K562 (cell line): ENCODE data around the gene KRTAP29-1. TPM values are rescaled to one million over a fixed set of nuclear protein-coding genes. Genes with fewer than 3 reads are reported as not detected.

Source experiments
- ATAC-seq: fragments of 200-7000 bp; cut with Tn5 transposase; 3 replicates; pipeline ENCODE4 v1.9.1; 2020; ENCODE audit warnings: moderate library complexity
- BruUV-seq: library from RNA; stranded (reverse); fragments of 400-500 nt; replicated peaks from 2 replicates; lab custom pipeline; 2021; lab: Mats Ljungman, UMichigan
- CTCF ChIA-PET: fragments of 300-600 bp; formaldehyde crosslinking; extraction: SDS; loops from one replicate; lab custom pipeline; 2021; ENCODE audit warnings: low intra/inter-chr PET ratio; lab: Yijun Ruan, JAX
- POLR2A ChIA-PET: fragments of 300-600, 350-650 bp; sonication (Branson Sonifier 250); formaldehyde crosslinking; extraction: SDS; loops from one replicate; lab custom pipeline; 2021; ENCODE audit warnings: antibody characterized with exemption, inconsistent platforms; lab: Yijun Ruan, JAX
- DNase-seq, 4 experiments: peaks; one replicate each; pipeline versions ENCODE4 v3.0.0 to v3.0.0-alpha.2; 2011 to 2018; ENCODE audit warnings: low spot score in 3 of 4, mixed read lengths in 3 of 4; ENCODE audit errors: extremely low read depth in 1 of 4
- FAIRE-seq: peaks from 2 replicates; lab custom pipeline; 2011; peaks lifted over from hg19 to GRCh38; lab: Jason Lieb, UNC
- H2AFZ ChIP-seq: 2 replicates; pipeline ENCODE4 v1.6.0; 2011; ENCODE audit warnings: low read depth, low read length, control low read depth, inconsistent platforms
- H3K27ac ChIP-seq: fragments of 200-600 bp; 3 replicates; pipeline ENCODE4 v1.8.0; 2011; ENCODE audit warnings: low read depth, mild to moderate bottlenecking, control low read depth, inconsistent platforms, low read length, moderate library complexity, mixed read lengths; ENCODE audit errors: extremely low read depth
- H3K27me3 ChIP-seq, 2 experiments: fragments of 300-600 bp in 1 of 2; 2 replicates in 1 of 2; 3 replicates in 1 of 2; pipeline versions ENCODE4 v1.6.0 to v1.8.0; 2011; ENCODE audit warnings: inconsistent platforms in 2 of 2, low read length in 2 of 2, mild to moderate bottlenecking in 1 of 2, mixed read lengths in 1 of 2, moderate library complexity in 1 of 2; ENCODE audit not compliant: control insufficient read depth in 2 of 2, insufficient read depth in 2 of 2
- H3K36me3 ChIP-seq: fragments of 300-600 bp; 3 replicates; pipeline ENCODE4 v1.8.0; 2011; ENCODE audit warnings: mild to moderate bottlenecking, low read length, inconsistent platforms; ENCODE audit not compliant: control insufficient read depth, insufficient read depth
- H3K4me1 ChIP-seq, 2 experiments: fragments of 200-600 bp in 1 of 2; replicated peaks in 1 of 2; 2 replicates in 1 of 2; 3 replicates in 1 of 2; pipeline versions ENCODE4 v1.5.1 to v1.8.0; 2011; ENCODE audit warnings: inconsistent platforms in 2 of 2, low read length in 2 of 2, mild to moderate bottlenecking in 1 of 2, mixed read lengths in 1 of 2, moderate library complexity in 1 of 2; ENCODE audit not compliant: control insufficient read depth in 2 of 2, insufficient read depth in 2 of 2
- H3K4me2 ChIP-seq: 2 replicates; pipeline ENCODE4 v1.6.1; 2011; ENCODE audit warnings: low read length, control low read depth, inconsistent platforms, mixed read lengths; ENCODE audit not compliant: insufficient read depth
- H3K4me3 ChIP-seq: fragments of 200-600 bp; sonication (generic), shearing (Covaris generic); 2 replicates; pipeline ENCODE4 v1.5.1; 2016; ENCODE audit warnings: control low read depth, inconsistent platforms
- H3K79me2 ChIP-seq: fragments of 200-600 bp; 3 replicates; pipeline ENCODE4 v1.8.0; 2011; ENCODE audit warnings: low read length, inconsistent platforms; ENCODE audit not compliant: control insufficient read depth, insufficient read depth
- H3K9ac ChIP-seq, 2 experiments: 2 replicates each; pipeline versions ENCODE4 v1.6.0 to v1.6.1; 2011; ENCODE audit warnings: low read depth in 2 of 2, low read length in 2 of 2, control low read depth in 1 of 2, inconsistent platforms in 1 of 2, mild to moderate bottlenecking in 1 of 2, mixed read lengths in 1 of 2; ENCODE audit not compliant: insufficient read depth in 1 of 2
- H3K9me1 ChIP-seq: one replicate; pipeline ENCODE4 v1.6.0; 2011; ENCODE audit warnings: inconsistent platforms, mild to moderate bottlenecking, low read length, moderate library complexity; ENCODE audit not compliant: control insufficient read depth, insufficient read depth
- H3K9me3 ChIP-seq: replicated peaks from 2 replicates; pipeline ENCODE4 v1.5.1; 2011; ENCODE audit warnings: low read depth, low read length, inconsistent platforms; ENCODE audit not compliant: control insufficient read depth, insufficient read depth
- H4K20me1 ChIP-seq: replicated peaks from 2 replicates; pipeline ENCODE4 v1.6.1; 2011; ENCODE audit warnings: low read length, inconsistent platforms, mixed read lengths; ENCODE audit not compliant: control insufficient read depth, insufficient read depth
- ARID1B ChIP-seq: fragments of 450-650 bp; IDR thresholded peaks from 2 replicates; pipeline ENCODE4 v1.6.1; 2016; ENCODE audit warnings: antibody characterized with exemption, mild to moderate bottlenecking, inconsistent platforms
- BCOR ChIP-seq: fragments of 450-650 bp; IDR thresholded peaks from 2 replicates; pipeline ENCODE4 v1.6.1; 2016
- BMI1 ChIP-seq: fragments of 150-350 bp; IDR thresholded peaks from 2 replicates; pipeline ENCODE4 v1.6.1; 2014; ENCODE audit warnings: low read length
- CHD4 ChIP-seq: fragments of 200-600 bp; sonication (generic); IDR thresholded peaks from 3 replicates; pipeline ENCODE4 v1.6.1; 2012; ENCODE audit warnings: low read depth, mild to moderate bottlenecking, mixed read lengths, low read length, inconsistent platforms; ENCODE audit not compliant: insufficient read depth, insufficient replicate concordance, poor library complexity, severe bottlenecking
- COPS2 ChIP-seq: fragments of 450-650 bp; conservative IDR thresholded peaks from 2 replicates; pipeline ENCODE4 v1.6.1; 2016; ENCODE audit warnings: mild to moderate bottlenecking, moderate library complexity
- HIVEP1 ChIP-seq: fragments of 250-450 bp; sonication (Bioruptor Pico); IDR thresholded peaks from 2 replicates; pipeline ENCODE4 v1.4.0; 2020; ENCODE audit warnings: mild to moderate bottlenecking
- NBN ChIP-seq: fragments of 450-650 bp; IDR thresholded peaks from 2 replicates; pipeline ENCODE4 v1.6.1; 2016; ENCODE audit warnings: low read depth, mild to moderate bottlenecking
- NCOA1 ChIP-seq: fragments of 450-650 bp; IDR thresholded peaks from 2 replicates; pipeline ENCODE4 v1.6.1; 2016; ENCODE audit warnings: low read depth
- RAD51 ChIP-seq: fragments of 450-650 bp; IDR thresholded peaks from 2 replicates; pipeline ENCODE4 v1.7.1; 2016; ENCODE audit warnings: low read depth, mild to moderate bottlenecking, borderline replicate concordance
- RBM15 ChIP-seq: fragments of 200-400 bp; formaldehyde crosslinking; IDR thresholded peaks from 2 replicates; pipeline ENCODE4 v1.6.1; 2018; ENCODE audit warnings: mild to moderate bottlenecking, low read length, moderate library complexity; ENCODE audit not compliant: insufficient read depth
- RCOR1 ChIP-seq, 2 experiments: IDR thresholded peaks; 2 replicates each; pipeline ENCODE4 v1.6.1; 2012; ENCODE audit warnings: low read depth in 2 of 2, low read length in 2 of 2, borderline replicate concordance in 1 of 2, improper control_type of control experiment in 1 of 2
- SAP30 ChIP-seq: fragments of 200-600 bp; sonication (generic); IDR thresholded peaks from 2 replicates; pipeline ENCODE4 v1.6.1; 2012; ENCODE audit warnings: borderline replicate concordance, low read depth, mild to moderate bottlenecking, moderate library complexity, low read length, control low read depth, inconsistent platforms; ENCODE audit not compliant: insufficient read depth, poor library complexity, severe bottlenecking
- SMARCB1 ChIP-seq: IDR thresholded peaks from 2 replicates; pipeline ENCODE4 v1.6.1; 2011; ENCODE audit warnings: improper control_type of control experiment, low read depth; ENCODE audit not compliant: insufficient read length
- SMARCC2 ChIP-seq: fragments of 450-650 bp; IDR thresholded peaks from 2 replicates; pipeline ENCODE4 v1.6.1; 2017; ENCODE audit warnings: antibody characterized with exemption, moderate library complexity, mild to moderate bottlenecking, low read depth
- TEAD4 ChIP-seq, 2 experiments: sonication (generic) in 1 of 2; formaldehyde crosslinking in 1 of 2; IDR thresholded peaks; 2 replicates each; pipeline versions ENCODE4 v1.6.1 to v1.8.0; 2012 to 2022; ENCODE audit warnings: borderline replicate concordance in 1 of 2, inconsistent platforms in 1 of 2, low read length in 1 of 2, mild to moderate bottlenecking in 1 of 2, missing genetic modification reagents in 1 of 2
- ZBTB1 ChIP-seq: sonication (generic); formaldehyde crosslinking; IDR thresholded peaks from 2 replicates; pipeline ENCODE4 v1.8.1; 2023; ENCODE audit warnings: missing genetic modification reagents, low read depth, mild to moderate bottlenecking, borderline replicate concordance
- ZNF197 ChIP-seq: fragments of 200-800 bp; sonication (Bioruptor generic); IDR thresholded peaks from 2 replicates; pipeline ENCODE4 v1.6.1; 2016; ENCODE audit warnings: low read depth, missing genetic modification characterization, missing compliant biosample characterization
- ZNF436 ChIP-seq: fragments of 250-450, 450-650 bp; sonication (Bioruptor Pico); formaldehyde crosslinking; IDR thresholded peaks from 2 replicates; pipeline ENCODE4 v1.7.0; 2020; ENCODE audit warnings: mild to moderate bottlenecking
- WGBS: fragments of 100-300 bp; shearing (Covaris generic); methylation state at CpG from one replicate; pipeline ENCODE4 v1.1.6; 2016; ENCODE audit warnings: low coverage, mixed read lengths; ENCODE audit not compliant: insufficient coverage; ENCODE audit errors: missing lambda C conversion rate; 5-methylcytosine and 5-hydroxymethylcytosine counted together
- in situ Hi-C: fragments of 300-500 bp; cut with MboI; formaldehyde crosslinking; loops from 4 replicates; pipeline ENCODE4 v1.15.0; 2018; ENCODE audit warnings: inconsistent platforms, mixed read lengths
- intact Hi-C: fragments of 100-400 bp; cut with micrococcal nuclease; formaldehyde crosslinking; loops from 2 replicates; pipeline ENCODE4 v1.14.2; 2022
- polyA plus RNA-seq, 8 experiments: library from polyadenylated mRNA; depleted of rRNA in 4 of 8; stranded (reverse) in 5 of 8; unstranded in 3 of 8; fragments of >200 nt; fragmentation: Nextera tagmentation in 2 of 8; fragmentation: Illumina TruSeq in 1 of 8; extraction: Ambion mirVana in 2 of 8; extraction: Trizol in 1 of 8; gene quantifications; 2 replicates each; pipeline versions ENCODE4 v1.2.1 to v1.2.3, GENCODE V29; 2011 to 2014; ENCODE audit warnings: inconsistent platforms in 1 of 8, missing spikeins in 1 of 8
- total RNA-seq, 7 experiments: library from RNA; depleted of rRNA in 6 of 7; stranded (reverse); fragments of >200 nt in 6 of 7; fragmentation: Illumina TruSeq in 2 of 7; extraction: Trizol in 2 of 7; gene quantifications; 2 replicates each; pipeline versions ENCODE4 v1.2.1 to v1.2.3, GENCODE V29; 2011 to 2021; ENCODE audit warnings: low replicate concordance in 1 of 7
- TF ChIP-seq, protein P1 (sequence below): sonication (generic); formaldehyde crosslinking; IDR thresholded peaks from 2 replicates; pipeline ENCODE4 v1.8.0; 2022; ENCODE audit warnings: mild to moderate bottlenecking, missing genetic modification reagents

Gene KRTAP29-1
- total and polyA plus RNA-seq, 9 of the 15 experiments (the other 6 are each of a cell fraction or from before 2014, with no cell fraction given), result not detected

DNA sequence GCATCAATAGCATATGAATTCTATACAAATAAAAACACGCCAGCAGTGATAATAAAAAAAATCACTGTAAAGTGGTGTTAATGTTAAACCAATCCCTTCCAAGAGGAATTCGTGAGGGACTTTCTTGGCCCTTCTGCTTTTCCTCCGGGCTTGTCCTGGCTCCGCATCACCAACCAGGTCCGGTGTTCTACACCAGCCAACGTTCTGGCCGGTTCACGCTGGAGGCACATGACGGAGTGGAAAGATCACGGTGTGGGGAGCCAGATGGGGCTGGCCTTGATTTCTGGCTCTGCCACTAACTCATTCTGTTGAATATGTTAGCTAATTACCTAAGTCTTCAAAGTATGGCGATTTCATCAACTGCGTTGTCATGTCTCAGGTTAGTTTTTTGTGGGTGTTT, 1.4 kb upstream of the KRTAP29-1 start:
- ChIA-PET POLR2A (interaction anchor here (0.6 kb wide), 1 partner anchor 1590 kb away, joined by 3 read pairs; no protein-coding TSS in a partner anchor), CTCF (no interaction called here)
- Histone ChIP-seq H4K20me1 (no peaks in the 10 kb centered on the region), H3K36me3 (no peaks in the 10 kb centered on the region), H3K79me2 (no peaks in the 10 kb centered on the region), H3K27ac (no peak overlapping the region), H3K9ac (no peak overlapping the region), H3K4me2 (no peak overlapping the region), H3K9me1 (no peaks in the 10 kb centered on the region), H3K27me3 (peaks cover 3 to 36% of the 10 kb centered on the region in 2 experiments; a peak in 4 of 5 replicates), H2AFZ (no peak overlapping the region), H3K9me3 (no peaks in the 10 kb centered on the region), H3K4me3 (no peak overlapping the region), H3K4me1 (no peaks in the 10 kb centered on the region; a peak in 1 of 5 replicates)
- ATAC-seq (no peak), DNase-seq (no peak), FAIRE-seq (no peak)
- BruUV-seq, result no TSS peak
- in situ Hi-C loops, result no loop called here
- TF ChIP-seq BMI1 (no peak), ARID1B (no peak), ZNF436 (CRISPR knock-in tag) (no peak), ZBTB1 (CRISPR knock-in tag) (no peak), TEAD4 (IDR thresholded peaks at IDR 0.05; ENCODE audit: low read length) (no peak), TEAD4 (CRISPR knock-in tag; IDR thresholded peaks at IDR 0.05; ENCODE audit: borderline replicate concordance) (no peak), SMARCB1 (no peak), NCOA1 (no peak), SMARCC2 (no peak), BCOR (no peak), COPS2 (no peak), RCOR1 (IDR thresholded peaks at IDR 0.05; ENCODE audit: borderline replicate concordance in 1 of 2, low read depth in 2 of 2, low read length in 2 of 2) (no peak), NBN (no peak), RBM15 (no peak), HIVEP1 (no peak), ZNF197 (CRISPR knock-in tag) (no peak), CHD4 (no peak), SAP30 (no peak), RAD51 (no peak)
- TF ChIP-seq, protein P1, sequence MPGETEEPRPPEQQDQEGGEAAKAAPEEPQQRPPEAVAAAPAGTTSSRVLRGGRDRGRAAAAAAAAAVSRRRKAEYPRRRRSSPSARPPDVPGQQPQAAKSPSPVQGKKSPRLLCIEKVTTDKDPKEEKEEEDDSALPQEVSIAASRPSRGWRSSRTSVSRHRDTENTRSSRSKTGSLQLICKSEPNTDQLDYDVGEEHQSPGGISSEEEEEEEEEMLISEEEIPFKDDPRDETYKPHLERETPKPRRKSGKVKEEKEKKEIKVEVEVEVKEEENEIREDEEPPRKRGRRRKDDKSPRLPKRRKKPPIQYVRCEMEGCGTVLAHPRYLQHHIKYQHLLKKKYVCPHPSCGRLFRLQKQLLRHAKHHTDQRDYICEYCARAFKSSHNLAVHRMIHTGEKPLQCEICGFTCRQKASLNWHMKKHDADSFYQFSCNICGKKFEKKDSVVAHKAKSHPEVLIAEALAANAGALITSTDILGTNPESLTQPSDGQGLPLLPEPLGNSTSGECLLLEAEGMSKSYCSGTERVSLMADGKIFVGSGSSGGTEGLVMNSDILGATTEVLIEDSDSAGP (CRISPR knock-in tag), result no peak
- intact Hi-C loops, result no loop called here
- WGBS, result under 1% methylated on average over 12 of the region's 12 CpGs
